ENCODE results near the gene KIF1B. TPM values are rescaled to one million over a fixed set of nuclear protein-coding genes. Genes with fewer than 3 reads are reported as not detected.

The KIF1B gene
- total and polyA plus RNA-seq, 9 of the 15 experiments (the other 6 are each of a cell fraction or from before 2014, with no cell fraction given), result 2.8 to 19.8 (median 11.9) TPM

DNA sequence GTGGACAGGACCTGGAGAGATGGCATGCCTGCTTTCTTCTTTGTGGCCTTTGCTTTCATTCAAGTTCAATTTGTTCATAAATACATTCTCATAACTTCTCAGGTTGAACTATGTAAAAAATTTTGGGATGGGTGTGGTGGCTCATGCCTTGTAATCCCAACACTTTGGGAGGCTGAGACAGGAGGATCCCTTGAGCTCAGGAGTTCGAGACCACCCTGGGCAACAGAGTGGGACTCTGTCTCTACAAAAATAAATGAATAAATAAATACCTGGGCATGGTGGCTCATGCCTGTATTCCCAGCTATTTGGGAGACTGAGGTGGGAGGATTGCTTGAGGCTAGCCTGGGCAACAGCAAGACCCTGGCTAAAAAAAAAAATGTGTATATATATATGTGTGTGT lies 2.1 kb downstream of the KIF1B start:
- Histone ChIP-seq H3K27me3 (ENCODE audit: control insufficient read depth in 2 of 2, insufficient read depth in 2 of 2, low read length in 2 of 2) (peaks cover 0 to 8% of the 10 kb centered on the region in 2 experiments; a peak in 1 of 5 replicates), H3K4me1 (replicated peaks in 1 of 2; ENCODE audit: control insufficient read depth in 2 of 2, insufficient read depth in 2 of 2, low read length in 2 of 2) (peaks cover 17 to 23% of the 10 kb centered on the region in 2 experiments), H3K36me3 (ENCODE audit: control insufficient read depth, insufficient read depth, low read length) (no peaks in the 10 kb centered on the region), H2AFZ (ENCODE audit: low read depth, low read length) (no peak overlapping the region), H3K9ac (ENCODE audit: insufficient read depth in 1 of 2, low read depth in 2 of 2, low read length in 2 of 2) (no peak overlapping the region), H3K9me3 (replicated peaks; ENCODE audit: control insufficient read depth, insufficient read depth, low read depth, low read length) (no peaks in the 10 kb centered on the region), H3K4me3 (no peak overlapping the region), H3K27ac (ENCODE audit: extremely low read depth, low read depth, low read length) (no peak overlapping the region), H3K79me2 (ENCODE audit: control insufficient read depth, insufficient read depth, low read length) (peaks cover 34% of the 10 kb centered on the region), H3K9me1 (ENCODE audit: control insufficient read depth, insufficient read depth, low read length) (no peaks in the 10 kb centered on the region), H3K4me2 (ENCODE audit: insufficient read depth, low read length) (peak overlapping the region; percentile 99), H4K20me1 (replicated peaks; ENCODE audit: control insufficient read depth, insufficient read depth, low read length) (no peaks in the 10 kb centered on the region; the same call in 1 of the 2 replicates)
- TF ChIP-seq HNRNPH1 (optimal IDR thresholded peaks at IDR 0.05; ENCODE audit: low read depth, low read length) (no peak), RBM22 (IDR thresholded peaks at IDR 0.05; ENCODE audit: low read depth, low read length, poor library complexity, severe bottlenecking) (no peak), ZNF551 (CRISPR knock-in tag; IDR thresholded peaks at IDR 0.05) (no peak), NR4A1 (CRISPR knock-in tag; IDR thresholded peaks at IDR 0.05) (no peak), NR4A1 (tag; IDR thresholded peaks at IDR 0.05) (no peak), MCM7 (IDR thresholded peaks at IDR 0.05) (no peak), CREBBP (IDR thresholded peaks at IDR 0.05; ENCODE audit: low read depth, low read length) (no peak), NR2C1 (IDR thresholded peaks at IDR 0.05) (no peak), NR2C1 (tag; IDR thresholded peaks at IDR 0.05) (no peak), ARNT (IDR thresholded peaks at IDR 0.05) (no peak), RBBP5 (IDR thresholded peaks at IDR 0.05; ENCODE audit: borderline replicate concordance, insufficient read depth, low read length, poor library complexity, severe bottlenecking) (no peak), ZNF384 (IDR thresholded peaks at IDR 0.05; ENCODE audit: low read depth, low read length) (no peak), PURB (CRISPR knock-in tag; IDR thresholded peaks at IDR 0.05; ENCODE audit: low read depth) (no peak), CBX3 (IDR thresholded peaks at IDR 0.05; ENCODE audit: borderline replicate concordance in 1 of 2, low read length in 2 of 2) (no peak), POLR2A (conservative IDR thresholded peaks at IDR 0.05) (no peak), KLF1 (tag; IDR thresholded peaks at IDR 0.05) (no peak), RNF2 (IDR thresholded peaks at IDR 0.05) (no peak), HNRNPUL1 (IDR thresholded peaks at IDR 0.05; ENCODE audit: low read length) (no peak)
- TF ChIP-seq, protein P1, sequence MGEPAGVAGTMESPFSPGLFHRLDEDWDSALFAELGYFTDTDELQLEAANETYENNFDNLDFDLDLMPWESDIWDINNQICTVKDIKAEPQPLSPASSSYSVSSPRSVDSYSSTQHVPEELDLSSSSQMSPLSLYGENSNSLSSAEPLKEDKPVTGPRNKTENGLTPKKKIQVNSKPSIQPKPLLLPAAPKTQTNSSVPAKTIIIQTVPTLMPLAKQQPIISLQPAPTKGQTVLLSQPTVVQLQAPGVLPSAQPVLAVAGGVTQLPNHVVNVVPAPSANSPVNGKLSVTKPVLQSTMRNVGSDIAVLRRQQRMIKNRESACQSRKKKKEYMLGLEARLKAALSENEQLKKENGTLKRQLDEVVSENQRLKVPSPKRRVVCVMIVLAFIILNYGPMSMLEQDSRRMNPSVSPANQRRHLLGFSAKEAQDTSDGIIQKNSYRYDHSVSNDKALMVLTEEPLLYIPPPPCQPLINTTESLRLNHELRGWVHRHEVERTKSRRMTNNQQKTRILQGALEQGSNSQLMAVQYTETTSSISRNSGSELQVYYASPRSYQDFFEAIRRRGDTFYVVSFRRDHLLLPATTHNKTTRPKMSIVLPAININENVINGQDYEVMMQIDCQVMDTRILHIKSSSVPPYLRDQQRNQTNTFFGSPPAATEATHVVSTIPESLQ (CRISPR knock-in tag; IDR thresholded peaks at IDR 0.05), result no peak
- TF ChIP-seq, protein P2, sequence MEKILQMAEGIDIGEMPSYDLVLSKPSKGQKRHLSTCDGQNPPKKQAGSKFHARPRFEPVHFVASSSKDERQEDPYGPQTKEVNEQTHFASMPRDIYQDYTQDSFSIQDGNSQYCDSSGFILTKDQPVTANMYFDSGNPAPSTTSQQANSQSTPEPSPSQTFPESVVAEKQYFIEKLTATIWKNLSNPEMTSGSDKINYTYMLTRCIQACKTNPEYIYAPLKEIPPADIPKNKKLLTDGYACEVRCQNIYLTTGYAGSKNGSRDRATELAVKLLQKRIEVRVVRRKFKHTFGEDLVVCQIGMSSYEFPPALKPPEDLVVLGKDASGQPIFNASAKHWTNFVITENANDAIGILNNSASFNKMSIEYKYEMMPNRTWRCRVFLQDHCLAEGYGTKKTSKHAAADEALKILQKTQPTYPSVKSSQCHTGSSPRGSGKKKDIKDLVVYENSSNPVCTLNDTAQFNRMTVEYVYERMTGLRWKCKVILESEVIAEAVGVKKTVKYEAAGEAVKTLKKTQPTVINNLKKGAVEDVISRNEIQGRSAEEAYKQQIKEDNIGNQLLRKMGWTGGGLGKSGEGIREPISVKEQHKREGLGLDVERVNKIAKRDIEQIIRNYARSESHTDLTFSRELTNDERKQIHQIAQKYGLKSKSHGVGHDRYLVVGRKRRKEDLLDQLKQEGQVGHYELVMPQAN (IDR thresholded peaks at IDR 0.05; ENCODE audit: borderline replicate concordance), result no peak
- ATAC-seq, result no peak
- 93% methylated on average over 1 of the region's 1 CpG for WGBS (ENCODE audit: insufficient coverage, low coverage, missing lambda C conversion rate)
- FAIRE-seq, result no peak
- intact Hi-C loops (cut with micrococcal nuclease), result loop anchor here (5.0 kb wide), 2 partner anchors 110 to 215 kb away; no protein-coding TSS in a partner anchor
- in situ Hi-C loops (cut with MboI), result no loop called here
- POLR2A ChIA-PET, result interaction anchor here (0.6 to 3.1 kb wide), 8 partner anchors 8 to 1248 kb away, joined by 3 to 19 read pairs (median 3); no protein-coding TSS in a partner anchor
- DNase-seq (ENCODE audit: extremely low read depth in 1 of 4, low spot score in 3 of 4), result no peak
- no TSS peak for BruUV-seq (replicated peaks)
- CTCF ChIA-PET (ENCODE audit: low intra/inter-chr PET ratio), result no interaction called here
